ENCODE measurements around the gene NEDD4L.

The NEDD4L gene

GRCh38 chr18:58337686-58338085 lies 293.7 kb downstream of the NEDD4L start (continued):
- TF ChIP-seq ZNF830 (tag by site-specific recombination; IDR thresholded peaks at IDR 0.05; ENCODE audit: low read depth) (no peak), ZNF639 (tag by site-specific recombination; IDR thresholded peaks at IDR 0.05) (no peak), ZNF768 (tag by site-specific recombination; IDR thresholded peaks at IDR 0.05) (no peak), ZFP37 (tag by site-specific recombination; IDR thresholded peaks at IDR 0.05) (no peak), ZNF623 (tag by site-specific recombination; IDR thresholded peaks at IDR 0.05) (no peak), ZNF350 (tag by site-specific recombination; IDR thresholded peaks at IDR 0.05) (no peak), ZNF513 (tag by site-specific recombination; IDR thresholded peaks at IDR 0.05) (no peak), IKZF3 (tag by site-specific recombination; IDR thresholded peaks at IDR 0.05) (0 out of 2 replicates have a peak, but pooled peaks have one; percentile 15), OVOL3 (tag by site-specific recombination; IDR thresholded peaks at IDR 0.05) (no peak), ZNF624 (tag by site-specific recombination; IDR thresholded peaks at IDR 0.05) (no peak), ZNF335 (tag by site-specific recombination; conservative IDR thresholded peaks at IDR 0.05) (no peak), ZNF114 (tag by site-specific recombination; IDR thresholded peaks at IDR 0.05) (no peak), TCF7L2 (IDR thresholded peaks at IDR 0.05; ENCODE audit: borderline replicate concordance, low read depth, low read length) (no peak), ZNF701 (tag by site-specific recombination; IDR thresholded peaks at IDR 0.05) (no peak), TRIM28 (IDR thresholded peaks at IDR 0.05; ENCODE audit: borderline replicate concordance, low read length) (no peak), ZSCAN23 (tag by site-specific recombination; IDR thresholded peaks at IDR 0.05) (no peak), ZNF692 (tag by site-specific recombination; IDR thresholded peaks at IDR 0.05) (no peak), RBAK (tag by site-specific recombination; IDR thresholded peaks at IDR 0.05) (no peak), REPIN1 (tag by site-specific recombination; IDR thresholded peaks at IDR 0.05; ENCODE audit: low read depth) (no peak), KLF10 (tag by site-specific recombination; IDR thresholded peaks at IDR 0.05) (no peak), ZNF530 (tag by site-specific recombination; IDR thresholded peaks at IDR 0.05; ENCODE audit: low read depth) (no peak), GLI2 (tag by site-specific recombination; IDR thresholded peaks at IDR 0.05; ENCODE audit: borderline replicate concordance, low read depth) (no peak), ZNF404 (tag by site-specific recombination; IDR thresholded peaks at IDR 0.05) (no peak), ZBTB49 (tag by site-specific recombination; IDR thresholded peaks at IDR 0.05; ENCODE audit: low read depth) (no peak)
- TF ChIP-seq, protein P1, sequence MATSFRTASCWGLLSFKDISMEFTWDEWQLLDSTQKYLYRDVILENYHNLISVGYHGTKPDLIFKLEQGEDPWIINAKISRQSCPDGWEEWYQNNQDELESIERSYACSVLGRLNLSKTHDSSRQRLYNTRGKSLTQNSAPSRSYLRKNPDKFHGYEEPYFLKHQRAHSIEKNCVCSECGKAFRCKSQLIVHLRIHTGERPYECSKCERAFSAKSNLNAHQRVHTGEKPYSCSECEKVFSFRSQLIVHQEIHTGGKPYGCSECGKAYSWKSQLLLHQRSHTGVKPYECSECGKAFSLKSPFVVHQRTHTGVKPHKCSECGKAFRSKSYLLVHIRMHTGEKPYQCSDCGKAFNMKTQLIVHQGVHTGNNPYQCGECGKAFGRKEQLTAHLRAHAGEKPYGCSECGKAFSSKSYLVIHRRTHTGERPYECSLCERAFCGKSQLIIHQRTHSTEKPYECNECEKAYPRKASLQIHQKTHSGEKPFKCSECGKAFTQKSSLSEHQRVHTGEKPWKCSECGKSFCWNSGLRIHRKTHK (tag by site-specific recombination; IDR thresholded peaks at IDR 0.05): no peak
- TF ChIP-seq, protein P2, sequence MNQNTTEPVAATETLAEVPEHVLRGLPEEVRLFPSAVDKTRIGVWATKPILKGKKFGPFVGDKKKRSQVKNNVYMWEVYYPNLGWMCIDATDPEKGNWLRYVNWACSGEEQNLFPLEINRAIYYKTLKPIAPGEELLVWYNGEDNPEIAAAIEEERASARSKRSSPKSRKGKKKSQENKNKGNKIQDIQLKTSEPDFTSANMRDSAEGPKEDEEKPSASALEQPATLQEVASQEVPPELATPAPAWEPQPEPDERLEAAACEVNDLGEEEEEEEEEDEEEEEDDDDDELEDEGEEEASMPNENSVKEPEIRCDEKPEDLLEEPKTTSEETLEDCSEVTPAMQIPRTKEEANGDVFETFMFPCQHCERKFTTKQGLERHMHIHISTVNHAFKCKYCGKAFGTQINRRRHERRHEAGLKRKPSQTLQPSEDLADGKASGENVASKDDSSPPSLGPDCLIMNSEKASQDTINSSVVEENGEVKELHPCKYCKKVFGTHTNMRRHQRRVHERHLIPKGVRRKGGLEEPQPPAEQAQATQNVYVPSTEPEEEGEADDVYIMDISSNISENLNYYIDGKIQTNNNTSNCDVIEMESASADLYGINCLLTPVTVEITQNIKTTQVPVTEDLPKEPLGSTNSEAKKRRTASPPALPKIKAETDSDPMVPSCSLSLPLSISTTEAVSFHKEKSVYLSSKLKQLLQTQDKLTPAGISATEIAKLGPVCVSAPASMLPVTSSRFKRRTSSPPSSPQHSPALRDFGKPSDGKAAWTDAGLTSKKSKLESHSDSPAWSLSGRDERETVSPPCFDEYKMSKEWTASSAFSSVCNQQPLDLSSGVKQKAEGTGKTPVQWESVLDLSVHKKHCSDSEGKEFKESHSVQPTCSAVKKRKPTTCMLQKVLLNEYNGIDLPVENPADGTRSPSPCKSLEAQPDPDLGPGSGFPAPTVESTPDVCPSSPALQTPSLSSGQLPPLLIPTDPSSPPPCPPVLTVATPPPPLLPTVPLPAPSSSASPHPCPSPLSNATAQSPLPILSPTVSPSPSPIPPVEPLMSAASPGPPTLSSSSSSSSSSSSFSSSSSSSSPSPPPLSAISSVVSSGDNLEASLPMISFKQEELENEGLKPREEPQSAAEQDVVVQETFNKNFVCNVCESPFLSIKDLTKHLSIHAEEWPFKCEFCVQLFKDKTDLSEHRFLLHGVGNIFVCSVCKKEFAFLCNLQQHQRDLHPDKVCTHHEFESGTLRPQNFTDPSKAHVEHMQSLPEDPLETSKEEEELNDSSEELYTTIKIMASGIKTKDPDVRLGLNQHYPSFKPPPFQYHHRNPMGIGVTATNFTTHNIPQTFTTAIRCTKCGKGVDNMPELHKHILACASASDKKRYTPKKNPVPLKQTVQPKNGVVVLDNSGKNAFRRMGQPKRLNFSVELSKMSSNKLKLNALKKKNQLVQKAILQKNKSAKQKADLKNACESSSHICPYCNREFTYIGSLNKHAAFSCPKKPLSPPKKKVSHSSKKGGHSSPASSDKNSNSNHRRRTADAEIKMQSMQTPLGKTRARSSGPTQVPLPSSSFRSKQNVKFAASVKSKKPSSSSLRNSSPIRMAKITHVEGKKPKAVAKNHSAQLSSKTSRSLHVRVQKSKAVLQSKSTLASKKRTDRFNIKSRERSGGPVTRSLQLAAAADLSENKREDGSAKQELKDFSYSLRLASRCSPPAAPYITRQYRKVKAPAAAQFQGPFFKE (tag by site-specific recombination; IDR thresholded peaks at IDR 0.05; ENCODE audit: borderline replicate concordance): no peak
